ENCODE results near the gene PLAAT5.

- TF ChIP-seq CTCF (conservative IDR thresholded peaks at IDR 0.05) (no peak), EZH2 (IDR thresholded peaks at IDR 0.05; ENCODE audit: low read depth) (no peak)
These were observed 36.7 kb upstream of the PLAAT5 start for GRCh38 chr11:63527667-63528066.

Data from PC-9 (cell line).